ENCODE data around the gene HAL. TPM values are rescaled to one million over a fixed set of nuclear protein-coding genes. Genes with fewer than 3 reads are reported as not detected.
A peak's percentile ranks its signal among the peaks of the same experiment; 100 is the strongest.

The HAL gene
- total RNA-seq, 1 experiment from 2014 or later, result 0.39 TPM

DNA sequence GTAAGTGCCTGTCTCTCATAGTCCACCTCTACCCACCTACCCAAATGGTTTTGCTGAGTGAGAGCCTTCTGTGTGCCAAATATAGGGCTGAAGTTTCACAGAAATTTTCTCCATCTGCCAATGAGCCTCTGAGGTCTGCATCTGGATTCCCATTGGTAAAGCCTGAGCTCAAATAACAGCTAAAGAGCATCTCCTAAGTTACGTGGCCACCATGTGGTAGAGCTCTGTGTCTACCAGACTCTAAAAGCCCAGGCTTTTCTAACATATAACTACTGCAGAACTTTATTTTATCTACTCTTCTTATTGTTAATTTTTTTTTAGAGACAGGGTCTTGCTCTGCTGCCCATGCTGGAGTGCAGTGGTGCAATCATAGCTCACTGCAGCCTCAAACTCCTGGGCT, 37.0 kb downstream of the HAL start (continued):
- TF ChIP-seq, protein P1, sequence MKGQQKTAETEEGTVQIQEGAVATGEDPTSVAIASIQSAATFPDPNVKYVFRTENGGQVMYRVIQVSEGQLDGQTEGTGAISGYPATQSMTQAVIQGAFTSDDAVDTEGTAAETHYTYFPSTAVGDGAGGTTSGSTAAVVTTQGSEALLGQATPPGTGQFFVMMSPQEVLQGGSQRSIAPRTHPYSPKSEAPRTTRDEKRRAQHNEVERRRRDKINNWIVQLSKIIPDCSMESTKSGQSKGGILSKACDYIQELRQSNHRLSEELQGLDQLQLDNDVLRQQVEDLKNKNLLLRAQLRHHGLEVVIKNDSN (CRISPR knock-in tag; IDR thresholded peaks at IDR 0.05), result no peak
- TF ChIP-seq RELA (CRISPR knock-in tag; IDR thresholded peaks at IDR 0.05; ENCODE audit: borderline replicate concordance), result no peak
- no peak for TF ChIP-seq CREB1 (CRISPR knock-in tag; IDR thresholded peaks at IDR 0.05)
- TF ChIP-seq, protein P2, sequence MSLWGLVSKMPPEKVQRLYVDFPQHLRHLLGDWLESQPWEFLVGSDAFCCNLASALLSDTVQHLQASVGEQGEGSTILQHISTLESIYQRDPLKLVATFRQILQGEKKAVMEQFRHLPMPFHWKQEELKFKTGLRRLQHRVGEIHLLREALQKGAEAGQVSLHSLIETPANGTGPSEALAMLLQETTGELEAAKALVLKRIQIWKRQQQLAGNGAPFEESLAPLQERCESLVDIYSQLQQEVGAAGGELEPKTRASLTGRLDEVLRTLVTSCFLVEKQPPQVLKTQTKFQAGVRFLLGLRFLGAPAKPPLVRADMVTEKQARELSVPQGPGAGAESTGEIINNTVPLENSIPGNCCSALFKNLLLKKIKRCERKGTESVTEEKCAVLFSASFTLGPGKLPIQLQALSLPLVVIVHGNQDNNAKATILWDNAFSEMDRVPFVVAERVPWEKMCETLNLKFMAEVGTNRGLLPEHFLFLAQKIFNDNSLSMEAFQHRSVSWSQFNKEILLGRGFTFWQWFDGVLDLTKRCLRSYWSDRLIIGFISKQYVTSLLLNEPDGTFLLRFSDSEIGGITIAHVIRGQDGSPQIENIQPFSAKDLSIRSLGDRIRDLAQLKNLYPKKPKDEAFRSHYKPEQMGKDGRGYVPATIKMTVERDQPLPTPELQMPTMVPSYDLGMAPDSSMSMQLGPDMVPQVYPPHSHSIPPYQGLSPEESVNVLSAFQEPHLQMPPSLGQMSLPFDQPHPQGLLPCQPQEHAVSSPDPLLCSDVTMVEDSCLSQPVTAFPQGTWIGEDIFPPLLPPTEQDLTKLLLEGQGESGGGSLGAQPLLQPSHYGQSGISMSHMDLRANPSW (CRISPR knock-in tag; conservative IDR thresholded peaks at IDR 0.05; ENCODE audit: low read depth), result no peak
- no peak for TF ChIP-seq SMAD3 (CRISPR knock-in tag; IDR thresholded peaks at IDR 0.05; ENCODE audit: borderline replicate concordance)

DNA sequence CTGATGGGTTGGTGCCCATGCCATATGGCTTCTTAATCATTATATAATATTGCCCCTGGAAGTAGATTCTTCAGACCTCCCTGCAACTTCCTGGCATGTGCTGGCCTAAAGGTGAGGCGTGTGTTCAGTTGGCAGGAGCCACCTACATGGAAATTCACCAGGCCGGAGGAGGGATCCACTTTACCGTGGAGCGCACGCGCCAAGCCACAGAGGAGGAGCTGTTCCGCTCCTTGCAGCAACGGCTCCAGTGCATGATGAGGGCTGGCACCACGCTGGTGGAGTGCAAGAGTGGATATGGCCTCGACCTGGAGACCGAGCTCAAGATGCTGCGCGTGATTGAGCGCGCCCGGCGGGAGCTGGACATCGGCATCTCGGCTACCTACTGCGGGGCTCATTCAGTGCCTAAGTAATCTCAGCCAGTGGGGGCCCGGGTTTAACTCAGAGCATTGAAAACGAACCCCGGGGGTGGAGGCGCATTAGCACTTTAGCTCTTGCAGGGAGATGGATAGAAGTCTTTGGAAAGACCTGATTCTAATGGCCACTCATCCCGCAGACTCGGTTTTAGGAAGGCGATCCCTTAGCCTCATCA, 39.5 kb downstream of the HAL start:
- POLR2A ChIA-PET, result interaction anchor here (0.7 to 1.0 kb wide), 2 partner anchors 14 to 79 kb away, joined by 3 read pairs; partner anchors contain the start of genes AMDHD1, CCDC38 and LTA4H
- TF ChIP-seq TEAD1 (CRISPR knock-in tag; IDR thresholded peaks at IDR 0.05), result peak; percentile 49; the same call in 1 of the 2 replicates
- no peak for TF ChIP-seq TP53 (CRISPR knock-in tag; IDR thresholded peaks at IDR 0.05)
- TF ChIP-seq, protein P3, sequence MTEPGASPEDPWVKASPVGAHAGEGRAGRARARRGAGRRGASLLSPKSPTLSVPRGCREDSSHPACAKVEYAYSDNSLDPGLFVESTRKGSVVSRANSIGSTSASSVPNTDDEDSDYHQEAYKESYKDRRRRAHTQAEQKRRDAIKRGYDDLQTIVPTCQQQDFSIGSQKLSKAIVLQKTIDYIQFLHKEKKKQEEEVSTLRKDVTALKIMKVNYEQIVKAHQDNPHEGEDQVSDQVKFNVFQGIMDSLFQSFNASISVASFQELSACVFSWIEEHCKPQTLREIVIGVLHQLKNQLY (CRISPR knock-in tag; IDR thresholded peaks at IDR 0.05), result 0 out of 2 replicates have a peak, but pooled peaks have one; percentile 48
- no peak for TF ChIP-seq OVOL2 (CRISPR knock-in tag; IDR thresholded peaks at IDR 0.05; ENCODE audit: borderline replicate concordance)
- TF ChIP-seq ETV6 (CRISPR knock-in tag; IDR thresholded peaks at IDR 0.05), result no peak
- TF ChIP-seq, protein P4, sequence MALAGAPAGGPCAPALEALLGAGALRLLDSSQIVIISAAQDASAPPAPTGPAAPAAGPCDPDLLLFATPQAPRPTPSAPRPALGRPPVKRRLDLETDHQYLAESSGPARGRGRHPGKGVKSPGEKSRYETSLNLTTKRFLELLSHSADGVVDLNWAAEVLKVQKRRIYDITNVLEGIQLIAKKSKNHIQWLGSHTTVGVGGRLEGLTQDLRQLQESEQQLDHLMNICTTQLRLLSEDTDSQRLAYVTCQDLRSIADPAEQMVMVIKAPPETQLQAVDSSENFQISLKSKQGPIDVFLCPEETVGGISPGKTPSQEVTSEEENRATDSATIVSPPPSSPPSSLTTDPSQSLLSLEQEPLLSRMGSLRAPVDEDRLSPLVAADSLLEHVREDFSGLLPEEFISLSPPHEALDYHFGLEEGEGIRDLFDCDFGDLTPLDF (CRISPR knock-in tag; IDR thresholded peaks at IDR 0.05), result no peak
- no peak for TF ChIP-seq FOXK1 (CRISPR knock-in tag; IDR thresholded peaks at IDR 0.05)
- TF ChIP-seq, protein P5, sequence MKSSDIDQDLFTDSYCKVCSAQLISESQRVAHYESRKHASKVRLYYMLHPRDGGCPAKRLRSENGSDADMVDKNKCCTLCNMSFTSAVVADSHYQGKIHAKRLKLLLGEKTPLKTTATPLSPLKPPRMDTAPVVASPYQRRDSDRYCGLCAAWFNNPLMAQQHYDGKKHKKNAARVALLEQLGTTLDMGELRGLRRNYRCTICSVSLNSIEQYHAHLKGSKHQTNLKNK (CRISPR knock-in tag; IDR thresholded peaks at IDR 0.05), result no peak
- TF ChIP-seq SMAD4 (CRISPR knock-in tag; IDR thresholded peaks at IDR 0.05), result no peak
- no peak for TF ChIP-seq TCF7 (CRISPR knock-in tag; IDR thresholded peaks at IDR 0.05; ENCODE audit: low read depth)
- TF ChIP-seq, protein P6, sequence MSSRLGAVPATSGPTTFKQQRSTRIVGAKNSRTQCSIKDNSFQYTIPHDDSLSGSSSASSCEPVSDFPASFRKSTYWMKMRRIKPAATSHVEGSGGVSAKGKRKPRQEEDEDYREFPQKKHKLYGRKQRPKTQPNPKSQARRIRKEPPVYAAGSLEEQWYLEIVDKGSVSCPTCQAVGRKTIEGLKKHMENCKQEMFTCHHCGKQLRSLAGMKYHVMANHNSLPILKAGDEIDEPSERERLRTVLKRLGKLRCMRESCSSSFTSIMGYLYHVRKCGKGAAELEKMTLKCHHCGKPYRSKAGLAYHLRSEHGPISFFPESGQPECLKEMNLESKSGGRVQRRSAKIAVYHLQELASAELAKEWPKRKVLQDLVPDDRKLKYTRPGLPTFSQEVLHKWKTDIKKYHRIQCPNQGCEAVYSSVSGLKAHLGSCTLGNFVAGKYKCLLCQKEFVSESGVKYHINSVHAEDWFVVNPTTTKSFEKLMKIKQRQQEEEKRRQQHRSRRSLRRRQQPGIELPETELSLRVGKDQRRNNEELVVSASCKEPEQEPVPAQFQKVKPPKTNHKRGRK (CRISPR knock-in tag; IDR thresholded peaks at IDR 0.05; ENCODE audit: borderline replicate concordance), result no peak
- TF ChIP-seq ZNF317 (CRISPR knock-in tag; IDR thresholded peaks at IDR 0.05; ENCODE audit: borderline replicate concordance, low read depth), result no peak
- TF ChIP-seq, protein P7, sequence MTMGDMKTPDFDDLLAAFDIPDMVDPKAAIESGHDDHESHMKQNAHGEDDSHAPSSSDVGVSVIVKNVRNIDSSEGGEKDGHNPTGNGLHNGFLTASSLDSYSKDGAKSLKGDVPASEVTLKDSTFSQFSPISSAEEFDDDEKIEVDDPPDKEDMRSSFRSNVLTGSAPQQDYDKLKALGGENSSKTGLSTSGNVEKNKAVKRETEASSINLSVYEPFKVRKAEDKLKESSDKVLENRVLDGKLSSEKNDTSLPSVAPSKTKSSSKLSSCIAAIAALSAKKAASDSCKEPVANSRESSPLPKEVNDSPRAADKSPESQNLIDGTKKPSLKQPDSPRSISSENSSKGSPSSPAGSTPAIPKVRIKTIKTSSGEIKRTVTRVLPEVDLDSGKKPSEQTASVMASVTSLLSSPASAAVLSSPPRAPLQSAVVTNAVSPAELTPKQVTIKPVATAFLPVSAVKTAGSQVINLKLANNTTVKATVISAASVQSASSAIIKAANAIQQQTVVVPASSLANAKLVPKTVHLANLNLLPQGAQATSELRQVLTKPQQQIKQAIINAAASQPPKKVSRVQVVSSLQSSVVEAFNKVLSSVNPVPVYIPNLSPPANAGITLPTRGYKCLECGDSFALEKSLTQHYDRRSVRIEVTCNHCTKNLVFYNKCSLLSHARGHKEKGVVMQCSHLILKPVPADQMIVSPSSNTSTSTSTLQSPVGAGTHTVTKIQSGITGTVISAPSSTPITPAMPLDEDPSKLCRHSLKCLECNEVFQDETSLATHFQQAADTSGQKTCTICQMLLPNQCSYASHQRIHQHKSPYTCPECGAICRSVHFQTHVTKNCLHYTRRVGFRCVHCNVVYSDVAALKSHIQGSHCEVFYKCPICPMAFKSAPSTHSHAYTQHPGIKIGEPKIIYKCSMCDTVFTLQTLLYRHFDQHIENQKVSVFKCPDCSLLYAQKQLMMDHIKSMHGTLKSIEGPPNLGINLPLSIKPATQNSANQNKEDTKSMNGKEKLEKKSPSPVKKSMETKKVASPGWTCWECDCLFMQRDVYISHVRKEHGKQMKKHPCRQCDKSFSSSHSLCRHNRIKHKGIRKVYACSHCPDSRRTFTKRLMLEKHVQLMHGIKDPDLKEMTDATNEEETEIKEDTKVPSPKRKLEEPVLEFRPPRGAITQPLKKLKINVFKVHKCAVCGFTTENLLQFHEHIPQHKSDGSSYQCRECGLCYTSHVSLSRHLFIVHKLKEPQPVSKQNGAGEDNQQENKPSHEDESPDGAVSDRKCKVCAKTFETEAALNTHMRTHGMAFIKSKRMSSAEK (CRISPR knock-in tag; IDR thresholded peaks at IDR 0.05; ENCODE audit: borderline replicate concordance), result no peak
- TF ChIP-seq NFATC4 (CRISPR knock-in tag; IDR thresholded peaks at IDR 0.05), result no peak
- TF ChIP-seq, protein P8, sequence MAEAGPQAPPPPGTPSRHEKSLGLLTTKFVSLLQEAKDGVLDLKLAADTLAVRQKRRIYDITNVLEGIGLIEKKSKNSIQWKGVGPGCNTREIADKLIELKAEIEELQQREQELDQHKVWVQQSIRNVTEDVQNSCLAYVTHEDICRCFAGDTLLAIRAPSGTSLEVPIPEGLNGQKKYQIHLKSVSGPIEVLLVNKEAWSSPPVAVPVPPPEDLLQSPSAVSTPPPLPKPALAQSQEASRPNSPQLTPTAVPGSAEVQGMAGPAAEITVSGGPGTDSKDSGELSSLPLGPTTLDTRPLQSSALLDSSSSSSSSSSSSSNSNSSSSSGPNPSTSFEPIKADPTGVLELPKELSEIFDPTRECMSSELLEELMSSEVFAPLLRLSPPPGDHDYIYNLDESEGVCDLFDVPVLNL (CRISPR knock-in tag; IDR thresholded peaks at IDR 0.05; ENCODE audit: borderline replicate concordance, low read depth), result no peak
- no peak for TF ChIP-seq ZNF232 (CRISPR knock-in tag; IDR thresholded peaks at IDR 0.05)
- TF ChIP-seq RORB (CRISPR knock-in tag; IDR thresholded peaks at IDR 0.05), result no peak
- no peak for TF ChIP-seq TEAD4 (CRISPR knock-in tag; IDR thresholded peaks at IDR 0.05)

More for the DNA sequence above, 39.5 kb downstream of the HAL start:
- CTCF ChIA-PET, result interaction anchor here (0.8 to 3.5 kb wide), 6 partner anchors 13 to 382 kb away, joined by 3 to 15 read pairs (median 8); partner anchors contain the start of genes AMDHD1 and CCDC38
- H3K4me1 Mint-ChIP-seq, result peaks cover 19% of the 10 kb centered on the region
- H3K9me3 Mint-ChIP-seq, result peaks cover 1% of the 10 kb centered on the region; the same call in 1 of the 2 replicates
- no peaks in the 10 kb centered on the region for H3K36me3 Mint-ChIP-seq
- DNase-seq (ENCODE audit: low spot score), result peak; percentile 33
- H3K27me3 Mint-ChIP-seq (ENCODE audit: low read depth), result no peaks in the 10 kb centered on the region
- ATAC-seq, result peak; percentile 58
- H3K27ac Mint-ChIP-seq, result no peak overlapping the region
- no peak overlapping the region; the same call in 1 of the 2 replicates for H3K4me3 Mint-ChIP-seq

All from WTC11 (cell line).